Measurements from ENCODE around the gene GNPTAB. TPM values are rescaled to one million over a fixed set of nuclear protein-coding genes. Genes with fewer than 3 reads are reported as not detected.

Gene GNPTAB
- total RNA-seq, 5 donors from 2014 or later (not counting 1 experiment from before 2014, with no cell fraction given), result 44.9 to 66.8 (median 57.0) TPM

- no peak overlapping the region for H3K4me3 ChIP-seq (ENCODE audit: control insufficient read depth in 1 of 2, extremely low read depth in 1 of 2, low read length in 1 of 2)
- ATAC-seq (replicated peaks in 1 of 4) (no peak), DNase-seq (no peak)
- H3K27ac ChIP-seq (ENCODE audit: low read length), result no peak overlapping the region
- POLR2A ChIA-PET, result no interaction called here
- Mint-ChIP-seq H3K4me3 (no peak overlapping the region), H3K36me3 (peaks cover 14% of the 10 kb centered on the region), H3K27me3 (no peaks in the 10 kb centered on the region), H3K9me3 (no peaks in the 10 kb centered on the region), H3K27ac (no peak overlapping the region), H3K4me1 (peaks cover 38 to 44% (median 41%) of the 10 kb centered on the region in 3 donors)
- CTCF ChIA-PET, result interaction anchor here in 1 of 2 donors (2.3 kb wide), 1 partner anchor 19 kb away, joined by 7 read pairs; no protein-coding TSS in a partner anchor
- H3K4me1 ChIP-seq (ENCODE audit: control insufficient read depth in 1 of 2, extremely low read depth in 1 of 2, insufficient read depth in 2 of 2, low read length in 2 of 2), result no peaks in the 10 kb centered on the region
- no peaks in the 10 kb centered on the region for H3K36me3 ChIP-seq (ENCODE audit: control insufficient read depth in 2 of 2, extremely low read depth in 1 of 2, insufficient read depth in 1 of 2, low read length in 1 of 2)
- 86% methylated on average over 1 of the region's 3 CpGs for WGBS (ENCODE audit: insufficient coverage)
- no peaks in the 10 kb centered on the region for H3K9me3 ChIP-seq
- H3K27me3 ChIP-seq (replicated peaks in 1 of 2; ENCODE audit: control insufficient read depth in 2 of 2, extremely low read depth in 1 of 2, insufficient read depth in 2 of 2, low read length in 1 of 2), result no peaks in the 10 kb centered on the region
These were observed 26.4 kb downstream of the GNPTAB start for GRCh38 chr12:101804409-101804808.

GRCh38 chr12:101803978-101804377 is 26.8 kb downstream of the GNPTAB start:
- DNase-seq (peak in 1 of 35 experiments; percentile 31), ATAC-seq (replicated peaks in 1 of 4) (no peak)
- Histone ChIP-seq H3K9me3 (no peaks in the 10 kb centered on the region), H3K27me3 (replicated peaks in 1 of 2; ENCODE audit: control insufficient read depth in 2 of 2, extremely low read depth in 1 of 2, insufficient read depth in 2 of 2, low read length in 1 of 2) (no peaks in the 10 kb centered on the region), H3K36me3 (ENCODE audit: control insufficient read depth in 2 of 2, extremely low read depth in 1 of 2, insufficient read depth in 1 of 2, low read length in 1 of 2) (no peaks in the 10 kb centered on the region), H3K4me1 (ENCODE audit: control insufficient read depth in 1 of 2, extremely low read depth in 1 of 2, insufficient read depth in 2 of 2, low read length in 2 of 2) (no peaks in the 10 kb centered on the region), H3K27ac (ENCODE audit: low read length) (no peak overlapping the region), H3K4me3 (ENCODE audit: control insufficient read depth in 1 of 2, extremely low read depth in 1 of 2, low read length in 1 of 2) (no peak overlapping the region)
- H3K27ac Mint-ChIP-seq, result no peak overlapping the region
- ChIA-PET CTCF (interaction anchor here in 1 of 2 donors (1.3 kb wide), 1 partner anchor 20 kb away, joined by 10 read pairs; no protein-coding TSS in a partner anchor), POLR2A (interaction anchor here in 1 of 2 donors (0.8 kb wide), 1 partner anchor 21 kb away, joined by 3 read pairs; no protein-coding TSS in a partner anchor)
- no peaks in the 10 kb centered on the region for H3K9me3 Mint-ChIP-seq
- no peaks in the 10 kb centered on the region for H3K27me3 Mint-ChIP-seq
- peaks cover 41 to 43% (median 43%) of the 10 kb centered on the region in 3 donors for H3K4me1 Mint-ChIP-seq
- no peak overlapping the region for H3K4me3 Mint-ChIP-seq
- peaks cover 13% of the 10 kb centered on the region for H3K36me3 Mint-ChIP-seq
- 100% methylated on average over 1 of the region's 5 CpGs for WGBS (ENCODE audit: insufficient coverage)

- no peak for DNase-seq
- Mint-ChIP-seq H3K9me3 (no peaks in the 10 kb centered on the region), H3K36me3 (peaks cover 10% of the 10 kb centered on the region), H3K27ac (no peak overlapping the region), H3K4me3 (no peak overlapping the region), H3K27me3 (no peaks in the 10 kb centered on the region), H3K4me1 (peaks cover 40 to 44% (median 42%) of the 10 kb centered on the region in 3 donors)
- Histone ChIP-seq H3K36me3 (ENCODE audit: control insufficient read depth in 2 of 2, extremely low read depth in 1 of 2, insufficient read depth in 1 of 2, low read length in 1 of 2) (no peaks in the 10 kb centered on the region), H3K27me3 (replicated peaks in 1 of 2; ENCODE audit: control insufficient read depth in 2 of 2, extremely low read depth in 1 of 2, insufficient read depth in 2 of 2, low read length in 1 of 2) (no peaks in the 10 kb centered on the region), H3K9me3 (no peaks in the 10 kb centered on the region), H3K4me3 (ENCODE audit: control insufficient read depth in 1 of 2, extremely low read depth in 1 of 2, low read length in 1 of 2) (no peak overlapping the region), H3K27ac (ENCODE audit: low read length) (no peak overlapping the region), H3K4me1 (ENCODE audit: control insufficient read depth in 1 of 2, extremely low read depth in 1 of 2, insufficient read depth in 2 of 2, low read length in 2 of 2) (no peaks in the 10 kb centered on the region)
- no peak for ATAC-seq (replicated peaks in 1 of 4)
- ChIA-PET CTCF (interaction anchor here in 1 of 2 donors (1.3 kb wide), 1 partner anchor 22 kb away, joined by 10 read pairs; no protein-coding TSS in a partner anchor), POLR2A (no interaction called here)
- 100% methylated on average over 1 of the region's 2 CpGs for WGBS (ENCODE audit: insufficient coverage)
These were observed 28.3 kb downstream of the GNPTAB start for GRCh38 chr12:101802486-101802885.

GRCh38 chr12:101799774-101800173 is 31.0 kb downstream of the GNPTAB start:
- Mint-ChIP-seq H3K9me3 (no peaks in the 10 kb centered on the region), H3K27ac (no peak overlapping the region), H3K4me3 (no peak overlapping the region), H3K27me3 (no peaks in the 10 kb centered on the region), H3K36me3 (peaks cover 13% of the 10 kb centered on the region), H3K4me1 (peaks cover 39 to 43% (median 42%) of the 10 kb centered on the region in 3 donors)
- CTCF ChIA-PET, result no interaction called here
- POLR2A ChIA-PET, result interaction anchor here (0.5 to 0.6 kb wide), 2 partner anchors 24 to 334 kb away, joined by 3 to 6 read pairs; no protein-coding TSS in a partner anchor
- Histone ChIP-seq H3K27ac (ENCODE audit: low read length) (no peak overlapping the region), H3K4me3 (ENCODE audit: control insufficient read depth in 1 of 2, extremely low read depth in 1 of 2, low read length in 1 of 2) (no peak overlapping the region), H3K36me3 (ENCODE audit: control insufficient read depth in 2 of 2, extremely low read depth in 1 of 2, insufficient read depth in 1 of 2, low read length in 1 of 2) (peaks cover 2 to 4% of the 10 kb centered on the region in 2 donors), H3K27me3 (replicated peaks in 1 of 2; ENCODE audit: control insufficient read depth in 2 of 2, extremely low read depth in 1 of 2, insufficient read depth in 2 of 2, low read length in 1 of 2) (no peaks in the 10 kb centered on the region), H3K4me1 (ENCODE audit: control insufficient read depth in 1 of 2, extremely low read depth in 1 of 2, insufficient read depth in 2 of 2, low read length in 2 of 2) (peaks cover 0 to 13% of the 10 kb centered on the region in 2 experiments), H3K9me3 (no peaks in the 10 kb centered on the region)
- no CpG with 5 or more reads among the region's 3 CpGs for WGBS (ENCODE audit: insufficient coverage)
- no peak for ATAC-seq (replicated peaks in 1 of 4)
- DNase-seq, result no peak

GRCh38 chr12:101795786-101796185 is 35.0 kb downstream of the GNPTAB start:
- H3K36me3 Mint-ChIP-seq, result peaks cover 18% of the 10 kb centered on the region
- Histone ChIP-seq H3K4me3 (ENCODE audit: control insufficient read depth in 1 of 2, extremely low read depth in 1 of 2, low read length in 1 of 2) (no peak overlapping the region), H3K27me3 (replicated peaks in 1 of 2; ENCODE audit: control insufficient read depth in 2 of 2, extremely low read depth in 1 of 2, insufficient read depth in 2 of 2, low read length in 1 of 2) (no peaks in the 10 kb centered on the region), H3K36me3 (ENCODE audit: control insufficient read depth in 2 of 2, extremely low read depth in 1 of 2, insufficient read depth in 1 of 2, low read length in 1 of 2) (peaks cover 2 to 4% of the 10 kb centered on the region in 2 donors), H3K4me1 (ENCODE audit: control insufficient read depth in 1 of 2, extremely low read depth in 1 of 2, insufficient read depth in 2 of 2, low read length in 2 of 2) (peaks cover 0 to 16% of the 10 kb centered on the region in 2 experiments), H3K27ac (ENCODE audit: low read length) (peak overlapping the region; percentile 31), H3K9me3 (no peaks in the 10 kb centered on the region)
- H3K27ac Mint-ChIP-seq, result no peak overlapping the region
- DNase-seq (no peak), ATAC-seq (replicated peaks in 1 of 4) (no peak)
- H3K4me3 Mint-ChIP-seq, result no peak overlapping the region
- ChIA-PET POLR2A (interaction anchor here in 1 of 2 donors (0.5 kb wide), 1 partner anchor 17 kb away, joined by 4 read pairs; no protein-coding TSS in a partner anchor), CTCF (no interaction called here)
- no peaks in the 10 kb centered on the region for H3K27me3 Mint-ChIP-seq
- peaks cover 27 to 45% (median 36%) of the 10 kb centered on the region in 3 donors for H3K4me1 Mint-ChIP-seq
- no peaks in the 10 kb centered on the region for H3K9me3 Mint-ChIP-seq
- WGBS (ENCODE audit: insufficient coverage), result no CpG with 5 or more reads among the region's 4 CpGs

- Mint-ChIP-seq H3K9me3 (no peaks in the 10 kb centered on the region), H3K4me3 (no peak overlapping the region), H3K4me1 (peaks cover 27 to 45% (median 36%) of the 10 kb centered on the region in 3 donors), H3K36me3 (peaks cover 22% of the 10 kb centered on the region), H3K27me3 (no peaks in the 10 kb centered on the region), H3K27ac (no peak overlapping the region)
- ChIA-PET CTCF (interaction anchor here (0.6 to 5.0 kb wide), 7 partner anchors 21 to 48 kb away, joined by 3 to 32 read pairs (median 5); partner anchors contain the start of gene GNPTAB (in 1 of the 2)), POLR2A (interaction anchor here in 1 of 2 donors (0.6 kb wide), 1 partner anchor 287 kb away, joined by 3 read pairs; no protein-coding TSS in a partner anchor)
- Histone ChIP-seq H3K4me1 (ENCODE audit: control insufficient read depth in 1 of 2, extremely low read depth in 1 of 2, insufficient read depth in 2 of 2, low read length in 2 of 2) (peaks cover 0 to 16% of the 10 kb centered on the region in 2 experiments), H3K27me3 (replicated peaks in 1 of 2; ENCODE audit: control insufficient read depth in 2 of 2, extremely low read depth in 1 of 2, insufficient read depth in 2 of 2, low read length in 1 of 2) (no peaks in the 10 kb centered on the region), H3K36me3 (ENCODE audit: control insufficient read depth in 2 of 2, extremely low read depth in 1 of 2, insufficient read depth in 1 of 2, low read length in 1 of 2) (peaks cover 2 to 4% of the 10 kb centered on the region in 2 donors), H3K27ac (ENCODE audit: low read length) (peak overlapping the region; percentile 6), H3K4me3 (ENCODE audit: control insufficient read depth in 1 of 2, extremely low read depth in 1 of 2, low read length in 1 of 2) (no peak overlapping the region), H3K9me3 (no peaks in the 10 kb centered on the region)
- ATAC-seq (replicated peaks in 1 of 4) (peak in 1 of 4 experiments; percentile 46), DNase-seq (no peak)
- WGBS (ENCODE audit: insufficient coverage), result no CpG with 5 or more reads among the region's 1 CpG
These were observed 35.7 kb downstream of the GNPTAB start for GRCh38 chr12:101795013-101795412.

All from T-cell (primary cell).